Measurements from ENCODE around the gene GREM2. TPM values are rescaled to one million over a fixed set of nuclear protein-coding genes. Genes with fewer than 3 reads are reported as not detected.

GREM2 gene
- total and polyA plus RNA-seq, 10 of the 15 experiments (the other 5 are each of a cell fraction or from before 2014, with no cell fraction given), result not detected

GRCh38 chr1:240524356-240525069, 87.4 kb downstream of the GREM2 start:
- Histone ChIP-seq H3K4me2 (ENCODE audit: control insufficient read depth, insufficient read depth) (no peak overlapping the region), H4K20me1 (ENCODE audit: control insufficient read depth, insufficient read depth) (no peaks in the 10 kb centered on the region), H3K4me1 (ENCODE audit: control insufficient read depth, insufficient read depth, low read length) (no peaks in the 10 kb centered on the region), H2AFZ (ENCODE audit: control insufficient read depth, low read depth, low read length) (no peak overlapping the region), H3K27ac (ENCODE audit: control insufficient read depth, insufficient read depth) (no peak overlapping the region), H3K9me3 (replicated peaks; ENCODE audit: control insufficient read depth, insufficient read depth, low read length) (no peaks in the 10 kb centered on the region), H3K79me2 (ENCODE audit: control insufficient read depth, insufficient read depth, low read length) (no peaks in the 10 kb centered on the region), H3K36me3 (ENCODE audit: control insufficient read depth in 2 of 2, insufficient read depth in 2 of 2, low read length in 1 of 2) (no peaks in the 10 kb centered on the region), H3K27me3 (replicated peaks in 1 of 2; ENCODE audit: control insufficient read depth in 2 of 2, insufficient read depth in 2 of 2, low read length in 1 of 2) (no peaks in the 10 kb centered on the region), H3K9ac (ENCODE audit: control insufficient read depth, insufficient read depth, low read length) (no peak overlapping the region), H3K4me3 (no peak overlapping the region)
- DNase-seq (ENCODE audit: low read depth, low spot score) (no peak), ATAC-seq (no peak), FAIRE-seq (no peak)
- ChIA-PET CTCF (interaction anchor here (1.9 kb wide), 1 partner anchor 10 kb away, joined by 4 read pairs; no protein-coding TSS in a partner anchor), RAD21 (ENCODE audit: unreplicated experiment) (no interaction called here), SMC1A (ENCODE audit: uncharacterized antibody, unreplicated experiment) (interaction anchor here (1.0 kb wide), 1 partner anchor 10 kb away, joined by 3 read pairs; no protein-coding TSS in a partner anchor), POLR2A (no interaction called here)
- intact Hi-C loops (cut with micrococcal nuclease; ENCODE audit: unreplicated experiment) (no loop called here), in situ Hi-C loops (cut with MboI) (no loop called here)
- TF ChIP-seq CUX1 (IDR thresholded peaks at IDR 0.05; ENCODE audit: insufficient replicate concordance, low read depth, low read length) (no peak), MEF2B (IDR thresholded peaks at IDR 0.05; ENCODE audit: partially characterized antibody, poor library complexity, severe bottlenecking) (peak; percentile 45)
- WGBS (ENCODE audit: insufficient coverage, insufficient replicate concordance, low lambda C conversion rate, missing lambda C conversion rate), result 2% methylated on average over 4 of the region's 4 CpGs
- BruUV-seq (replicated peaks), result no TSS peak

Measured in GM12878 (cell line).